Fibroblast of skin of back (primary cell): ENCODE measurements around the gene ZGPAT.
A peak's percentile ranks its signal among the peaks of the same experiment; 100 is the strongest.

Experiments
- DNase-seq: peaks from one replicate; pipeline ENCODE4 v3.0.0-alpha.2; 2013

ZGPAT gene

GRCh38 chr20:63734111-63734945 is 26.5 kb downstream of the ZGPAT start:
- DNase-seq: no peak

GRCh38 chr20:63734946-63735858 is 27.4 kb downstream of the ZGPAT start:
- DNase-seq: no peak

GRCh38 chr20:63735859-63736718 is 28.2 kb downstream of the ZGPAT start, which contains the start of gene LIME1:
LIME1 (plus strand) TSS chr20:63736664; CDS start chr20:63737550, 886 bp downstream.
- no peak for DNase-seq

GRCh38 chr20:63736893-63737694 is 29.3 kb downstream of the ZGPAT start:
- DNase-seq: no peak

GRCh38 chr20:63737695-63737944 is 29.8 kb downstream of the ZGPAT start:
- no peak for DNase-seq

GRCh38 chr20:63737945-63738686 is 30.3 kb downstream of the ZGPAT start:
- no peak for DNase-seq

- DNase-seq: peak; percentile 17
These were observed 30.9 kb downstream of the ZGPAT start for GRCh38 chr20:63738687-63739129.

- DNase-seq: peak; percentile 82
These were observed 31.6 kb downstream of the ZGPAT start, which contains the start of gene SLC2A4RG for GRCh38 chr20:63739130-63740069. SLC2A4RG (plus strand) TSS chr20:63739776; CDS start chr20:63739913, 137 bp downstream.

- peak; percentile 33 for DNase-seq
These were observed 32.3 kb downstream of the ZGPAT start for GRCh38 chr20:63740070-63740626.

- peak; percentile 80 for DNase-seq
These were observed 33.0 kb downstream of the ZGPAT start for GRCh38 chr20:63740627-63741353.

- no peak for DNase-seq
These were observed 33.5 kb downstream of the ZGPAT start for GRCh38 chr20:63741354-63741675.

- no peak for DNase-seq
These were observed 34.0 kb downstream of the ZGPAT start for GRCh38 chr20:63741676-63742380.

- DNase-seq: no peak
These were observed 34.7 kb downstream of the ZGPAT start for GRCh38 chr20:63742381-63743024.

- DNase-seq: no peak
These were observed 35.6 kb downstream of the ZGPAT start for GRCh38 chr20:63743210-63743970.

- DNase-seq: no peak
These were observed 36.3 kb downstream of the ZGPAT start for GRCh38 chr20:63744158-63744557.

- DNase-seq: no peak
These were observed 37.0 kb downstream of the ZGPAT start for GRCh38 chr20:63744574-63745423.
